HepG2 (cell line): Measurements from ENCODE around the gene MAN1B1. TPM values are rescaled to one million over a fixed set of nuclear protein-coding genes. Genes with fewer than 3 reads are reported as not detected.

ENCODE experiments used
- ATAC-seq: fragments of 200-7000 bp; cut with Tn5 transposase; 3 replicates; pipeline ENCODE4 v1.9.1; 2020; ENCODE audit warnings: mild to moderate bottlenecking, moderate library complexity
- BruUV-seq: library from RNA; stranded (reverse); fragments of 400-500 nt; replicated peaks from 2 replicates; lab custom pipeline; 2021; lab: Mats Ljungman, UMichigan
- CTCF ChIA-PET: fragments of 300-600 bp; formaldehyde crosslinking; extraction: SDS; loops from one replicate; lab custom pipeline; 2021; ENCODE audit warnings: low total read pairs, inconsistent platforms, low intra/inter-chr PET ratio; lab: Yijun Ruan, JAX
- POLR2A ChIA-PET: fragments of 350-600 bp; sonication (Branson Sonifier 250); formaldehyde crosslinking; loops from one replicate; lab custom pipeline; 2020; ENCODE audit warnings: antibody characterized with exemption, inconsistent platforms; lab: Yijun Ruan, JAX
- DNase-seq: peaks from one replicate; pipeline ENCODE4 v3.0.0-alpha.2; 2015; ENCODE audit warnings: low spot score
- FAIRE-seq: peaks from 3 replicates; lab custom pipeline; 2011; peaks lifted over from hg19 to GRCh38; lab: Jason Lieb, UNC
- H2AFZ ChIP-seq: one replicate; pipeline ENCODE4 v1.6.1; 2011; ENCODE audit warnings: low read length, inconsistent platforms
- H3K27ac ChIP-seq: fragments of 300-600 bp; 3 replicates; pipeline ENCODE4 v1.8.0; 2011; ENCODE audit warnings: mixed run types, mild to moderate bottlenecking, mixed read lengths, low read length, inconsistent platforms; ENCODE audit not compliant: insufficient read depth; ENCODE audit errors: extremely low read length
- H3K27me3 ChIP-seq, 2 experiments: fragments of 200-600 bp in 1 of 2; 2 replicates in 1 of 2; 3 replicates in 1 of 2; pipeline versions ENCODE4 v1.6.0 to v1.8.0; 2011; ENCODE audit warnings: low read length in 2 of 2, mild to moderate bottlenecking in 2 of 2, moderate library complexity in 2 of 2, inconsistent platforms in 1 of 2; ENCODE audit not compliant: insufficient read depth in 2 of 2, control insufficient read depth in 1 of 2
- H3K36me3 ChIP-seq, 2 experiments: fragments of 200-600 bp in 1 of 2; replicated peaks in 1 of 2; 2 replicates in 1 of 2; 3 replicates in 1 of 2; pipeline versions ENCODE4 v1.5.1 to v1.8.0; 2011; ENCODE audit warnings: low read length in 2 of 2, inconsistent platforms in 1 of 2; ENCODE audit not compliant: insufficient read depth in 2 of 2, control insufficient read depth in 1 of 2
- H3K4me1 ChIP-seq: 2 replicates; pipeline ENCODE4 v1.5.1; 2012; ENCODE audit warnings: low read length, inconsistent platforms; ENCODE audit not compliant: insufficient read depth
- H3K4me2 ChIP-seq: 2 replicates; pipeline ENCODE4 v1.6.0; 2011; ENCODE audit warnings: low read depth, low read length, inconsistent platforms
- H3K4me3 ChIP-seq, 3 experiments: fragments of 200-600 bp in 1 of 3; sonication (generic), shearing (Covaris generic) in 1 of 3; replicated peaks in 1 of 3; 2 replicates each; pipeline ENCODE4 v1.5.1; 2011 to 2016; ENCODE audit warnings: low read length in 3 of 3, inconsistent platforms in 2 of 3, low read depth in 2 of 3, mild to moderate bottlenecking in 2 of 3, control low read depth in 1 of 3, mixed read lengths in 1 of 3; ENCODE audit not compliant: insufficient read depth in 1 of 3
- H3K79me2 ChIP-seq: one replicate; pipeline ENCODE4 v1.6.1; 2011; ENCODE audit warnings: low read length, inconsistent platforms; ENCODE audit not compliant: insufficient read depth
- H3K9ac ChIP-seq: 2 replicates; pipeline ENCODE4 v1.6.0; 2011; ENCODE audit warnings: mild to moderate bottlenecking, low read depth, low read length, inconsistent platforms; ENCODE audit not compliant: insufficient read depth
- H3K9me3 ChIP-seq: 2 replicates; pipeline ENCODE4 v1.5.1; 2012; ENCODE audit warnings: mild to moderate bottlenecking, low read length
- H4K20me1 ChIP-seq: 2 replicates; pipeline ENCODE4 v1.6.0; 2011; ENCODE audit warnings: inconsistent platforms, mild to moderate bottlenecking, low read length, moderate library complexity; ENCODE audit not compliant: insufficient read depth
- ATF7-NPFF ChIP-seq: sonication (generic); formaldehyde crosslinking; IDR thresholded peaks from 2 replicates; pipeline ENCODE4 v1.8.1; 2023; ENCODE audit warnings: mild to moderate bottlenecking, low read depth, missing genetic modification reagents, moderate library complexity
- CREB3 ChIP-seq: sonication (generic); formaldehyde crosslinking; IDR thresholded peaks from 2 replicates; pipeline ENCODE4 v1.5.0; 2020; ENCODE audit warnings: missing genetic modification reagents
- FOXP4 ChIP-seq: sonication (generic); formaldehyde crosslinking; IDR thresholded peaks from 2 replicates; pipeline ENCODE4 v1.4.0; 2020; ENCODE audit warnings: missing genetic modification reagents
- GLI4 ChIP-seq: sonication (generic); formaldehyde crosslinking; IDR thresholded peaks from 2 replicates; pipeline ENCODE4 v1.5.1; 2020; ENCODE audit warnings: missing genetic modification reagents, mild to moderate bottlenecking, moderate library complexity, borderline replicate concordance
- GRHL1 ChIP-seq: sonication (generic); formaldehyde crosslinking; conservative IDR thresholded peaks from 2 replicates; pipeline ENCODE4 v1.8.0; 2022; ENCODE audit warnings: missing genetic modification reagents
- RBFOX2 ChIP-seq: fragments of 200-400 bp; formaldehyde crosslinking; IDR thresholded peaks from 2 replicates; pipeline ENCODE4 v1.6.1; 2017; ENCODE audit warnings: low read depth, mild to moderate bottlenecking, low read length
- SIX1 ChIP-seq: sonication (generic); formaldehyde crosslinking; IDR thresholded peaks from 2 replicates; pipeline ENCODE4 v1.4.0; 2020; ENCODE audit warnings: missing genetic modification reagents, borderline replicate concordance
- ZBTB33 ChIP-seq: sonication (generic); formaldehyde crosslinking; IDR thresholded peaks from 2 replicates; pipeline ENCODE4 v1.4.0; 2020; ENCODE audit warnings: missing genetic modification reagents
- ZNF639 ChIP-seq: conservative IDR thresholded peaks from 2 replicates; pipeline ENCODE4 v1.6.1; 2018; ENCODE audit warnings: missing genetic modification reagents
- WGBS: methylation state at CpG from one replicate; pipeline ENCODE4 v1.1.6; 2017; ENCODE audit warnings: low lambda C conversion rate; 5-methylcytosine and 5-hydroxymethylcytosine counted together
- in situ Hi-C: cut with HindIII; loops from 2 replicates; pipeline ENCODE4 v1.10.0; 2017; ENCODE audit warnings: low pct_unique_long_range_greater_than_20kb; ENCODE audit not compliant: extremely low pct_ligation_motif_present
- intact Hi-C: fragments of 100-400 bp; cut with micrococcal nuclease; formaldehyde crosslinking; loops from one replicate; pipeline ENCODE4 v1.10.0; 2022; ENCODE audit not compliant: unreplicated experiment
- polyA plus RNA-seq, 8 experiments: library from polyadenylated mRNA; depleted of rRNA in 3 of 8; stranded (reverse) in 7 of 8; unstranded in 1 of 8; fragments of >200 nt; fragmentation: Illumina TruSeq in 4 of 8; extraction: Trizol in 4 of 8; gene quantifications; 2 replicates each; pipeline versions ENCODE4 v1.2.1 to v1.2.3, GENCODE V29; 2011 to 2016; ENCODE audit warnings: low read depth in 4 of 8, missing spikeins in 1 of 8, mixed read lengths in 1 of 8; ENCODE audit not compliant: insufficient read depth in 1 of 8
- total RNA-seq, 5 experiments: library from RNA; depleted of rRNA; stranded (reverse); fragments of >200 nt; fragmentation: Illumina TruSeq; extraction: Trizol; gene quantifications; 2 replicates each; pipeline ENCODE4 v1.2.3, GENCODE V29; 2016; ENCODE audit warnings: low read depth in 1 of 5

MAN1B1 gene
- total and polyA plus RNA-seq, 2 of the 13 experiments (the other 11 are each of a cell fraction or from before 2014, with no cell fraction given), result 48.9 to 59.5 TPM

- TF ChIP-seq ATF7-NPFF, result peak; percentile 6; the same call in 1 of the 2 replicates
- TF ChIP-seq GRHL1 (CRISPR knock-in tag), result no peak
- TF ChIP-seq CREB3, result no peak
These were observed 26.0 kb downstream of the MAN1B1 start (continued) for GRCh38 chr9:137112564-137113384.

- H3K4me1 ChIP-seq, result peaks cover 64% of the 10 kb centered on the region
- intact Hi-C loops (loop anchor here (10.0 kb wide), 1 partner anchor 61 kb away; the partner anchor contains the start of genes LRRC26 and TMEM210), in situ Hi-C loops (loop anchor here (5.0 kb wide), 1 partner anchor 114 kb away; the partner anchor contains the start of genes CYSRT1 and RNF224)
- ATAC-seq (no peak), FAIRE-seq (no peak), DNase-seq (no peak)
- POLR2A ChIA-PET, result no interaction called here
- no peak overlapping the region for H2AFZ ChIP-seq
- no peaks in the 10 kb centered on the region for H4K20me1 ChIP-seq
- CTCF ChIA-PET, result no interaction called here
- TF ChIP-seq ZNF639 (CRISPR knock-in tag) (no peak), ZBTB33 (CRISPR knock-in tag) (peak; percentile 91), SIX1 (CRISPR knock-in tag) (no peak), RBFOX2 (no peak), FOXP4 (CRISPR knock-in tag) (no peak), GLI4 (CRISPR knock-in tag) (no peak)
- 96% methylated on average over 48 of the region's 66 CpGs for WGBS
- H3K4me2 ChIP-seq, result no peak overlapping the region
- H3K27ac ChIP-seq, result no peak overlapping the region
- H3K36me3 ChIP-seq, result 0 out of 5 replicates have a peak, but pooled peaks cover 0 to 3% of the 10 kb centered on the region in 2 experiments
- no TSS peak for BruUV-seq
- no peaks in the 10 kb centered on the region for H3K27me3 ChIP-seq
- no peak overlapping the region for H3K4me3 ChIP-seq
- H3K9me3 ChIP-seq, result no peaks in the 10 kb centered on the region
- H3K79me2 ChIP-seq, result no peaks in the 10 kb centered on the region
- H3K9ac ChIP-seq, result no peak overlapping the region
These were observed 26.8 kb downstream of the MAN1B1 start for GRCh38 chr9:137113385-137114159.
